ENCODE data around the gene LMNTD2. TPM values are rescaled to one million over a fixed set of nuclear protein-coding genes. Genes with fewer than 3 reads are reported as not detected.
"Not testable (repeated sequence)": the region's sequence is repeated elsewhere in the genome, so short reads cannot be mapped to it uniquely, and the experiment has no call there.

LMNTD2 gene
- total and polyA plus RNA-seq, 2 donors (not counting 3 experiments of a cell fraction or from before 2014, with no cell fraction given) = 2.1 to 2.6 TPM

GRCh38 chr11:518463-519202 is 41.9 kb downstream of the LMNTD2 start:
- BruUV-seq (replicated peaks) = no TSS peak
- TF ChIP-seq MAX (IDR thresholded peaks at IDR 0.05; ENCODE audit: insufficient read depth, insufficient read length) (peak; percentile 77), POLR2A (IDR thresholded peaks at IDR 0.05; ENCODE audit: low read depth, low read length) (no peak), EZH2 (IDR thresholded peaks at IDR 0.05; ENCODE audit: borderline replicate concordance, low read depth, low read length, severe bottlenecking) (no peak), FOS (IDR thresholded peaks at IDR 0.05; ENCODE audit: borderline replicate concordance, insufficient read depth, low read length) (peak; percentile 69), GATA2 (IDR thresholded peaks at IDR 0.05; ENCODE audit: insufficient read depth, insufficient read length, low read depth, low read length) (no peak), JUN (IDR thresholded peaks at IDR 0.05; ENCODE audit: borderline replicate concordance, insufficient read depth, insufficient read length, low read depth) (peak; percentile 30), MYC (IDR thresholded peaks at IDR 0.05; ENCODE audit: low read depth, low read length) (no peak), CTCF (IDR thresholded peaks at IDR 0.05; ENCODE audit: extremely low read depth in 1 of 2, insufficient read depth in 1 of 2, low read depth in 1 of 2, low read length in 2 of 2) (peak; percentile 91 to 100), POLR2AphosphoS5 (IDR thresholded peaks at IDR 0.05; ENCODE audit: insufficient read depth, low read depth, low read length) (peak; percentile 98)
- Histone ChIP-seq H3K9me3 (replicated peaks; ENCODE audit: control insufficient read depth, insufficient read depth, low read length) (no peaks in the 10 kb centered on the region), H3K79me2 (ENCODE audit: control insufficient read depth, insufficient read depth, low read length) (no peaks in the 10 kb centered on the region), H2AFZ (ENCODE audit: low read depth, low read length) (peak overlapping the region; percentile 64), H3K9me1 (replicated peaks; ENCODE audit: control insufficient read depth, extremely low read depth, insufficient read depth, low read length) (no peaks in the 10 kb centered on the region), H3K4me3 (replicated peaks in 1 of 3; ENCODE audit: insufficient read depth in 1 of 3, low read depth in 1 of 3, low read length in 3 of 3) (no peak overlapping the region), H3K27me3 (ENCODE audit: control insufficient read depth in 2 of 2, insufficient read depth in 2 of 2, low read length in 2 of 2) (no peaks in the 10 kb centered on the region), H3K9ac (replicated peaks; ENCODE audit: extremely low read depth, insufficient read depth, low read length) (no peak overlapping the region), H3K27ac (ENCODE audit: insufficient read depth, low read depth, low read length) (peak overlapping the region; percentile 36), H3K36me3 (ENCODE audit: control insufficient read depth in 2 of 2, extremely low read depth in 1 of 2, insufficient read depth in 2 of 2, low read length in 2 of 2) (no peaks in the 10 kb centered on the region), H4K20me1 (replicated peaks; ENCODE audit: control insufficient read depth, extremely low read depth, insufficient read depth, low read length) (no peaks in the 10 kb centered on the region), H3K4me2 (ENCODE audit: insufficient read depth, low read length) (peak overlapping the region; percentile 64), H3K4me1 (ENCODE audit: control insufficient read depth, extremely low read depth, insufficient read depth, low read length) (peaks cover 3% of the 10 kb centered on the region)
- intact Hi-C loops (cut with micrococcal nuclease) (loop anchor here (1.0 to 5.0 kb wide), 6 partner anchors 11 to 211 kb away; partner anchors contain the start of genes HRAS, IFITM2, PTDSS2 and RNH1), dilution Hi-C loops (cut with MboI; ENCODE audit: extremely low pct_ligation_motif_present, low sequenced_read_pairs) (no loop called here)
- DNase-seq (ENCODE audit: low read depth, low spot score) (peak; percentile 97), FAIRE-seq (peak; percentile 91)
- ChIA-PET CTCF (interaction anchor here (0.6 to 1.7 kb wide), 17 partner anchors 9 to 302 kb away, joined by 3 to 8 read pairs (median 4); partner anchors contain the start of gene SIGIRR), POLR2A (no interaction called here)

GRCh38 chr11:516918-517685 is 43.4 kb downstream of the LMNTD2 start:
- DNase-seq (ENCODE audit: low read depth, low spot score); CTCF ChIA-PET; FAIRE-seq; H3K4me3 ChIP-seq (replicated peaks in 1 of 3; ENCODE audit: insufficient read depth in 1 of 3, low read depth in 1 of 3, low read length in 3 of 3); H3K4me2 ChIP-seq (ENCODE audit: insufficient read depth, low read length); H3K9ac ChIP-seq (replicated peaks; ENCODE audit: extremely low read depth, insufficient read depth, low read length); POLR2A ChIA-PET; H3K27me3 ChIP-seq (ENCODE audit: control insufficient read depth in 2 of 2, insufficient read depth in 2 of 2, low read length in 2 of 2); H3K9me1 ChIP-seq (replicated peaks; ENCODE audit: control insufficient read depth, extremely low read depth, insufficient read depth, low read length); H3K27ac ChIP-seq (ENCODE audit: insufficient read depth, low read depth, low read length); H3K79me2 ChIP-seq (ENCODE audit: control insufficient read depth, insufficient read depth, low read length); BruUV-seq (replicated peaks); H3K4me1 ChIP-seq (ENCODE audit: control insufficient read depth, extremely low read depth, insufficient read depth, low read length); H2AFZ ChIP-seq (ENCODE audit: low read depth, low read length); H4K20me1 ChIP-seq (replicated peaks; ENCODE audit: control insufficient read depth, extremely low read depth, insufficient read depth, low read length); H3K9me3 ChIP-seq (replicated peaks; ENCODE audit: control insufficient read depth, insufficient read depth, low read length); dilution Hi-C loops (cut with MboI; ENCODE audit: extremely low pct_ligation_motif_present, low sequenced_read_pairs); H3K36me3 ChIP-seq (ENCODE audit: control insufficient read depth in 2 of 2, extremely low read depth in 1 of 2, insufficient read depth in 2 of 2, low read length in 2 of 2): not testable (repeated sequence)
- intact Hi-C loops (cut with micrococcal nuclease) = loop anchor here (5.0 kb wide), 1 partner anchor 210 kb away; the partner anchor contains the start of gene IFITM2
